H1 (cell line): ENCODE data around the gene PAFAH1B1. TPM values are rescaled to one million over a fixed set of nuclear protein-coding genes. Genes with fewer than 3 reads are reported as not detected.

ENCODE experiments used
- ATF3 ChIP-seq: IDR thresholded peaks from 2 replicates; pipeline ENCODE4 v1.6.1; 2011; ENCODE audit warnings: low read depth, mild to moderate bottlenecking, low read length; ENCODE audit not compliant: insufficient read depth
- CHD7 ChIP-seq: fragments of 300-600 bp; sonication (generic); IDR thresholded peaks from 2 replicates; pipeline ENCODE4 v1.7.1; 2012; ENCODE audit warnings: low read length, moderate library complexity, mild to moderate bottlenecking, inconsistent platforms; ENCODE audit not compliant: insufficient replicate concordance
- KDM1A ChIP-seq: fragments of 200-600, 300-600 bp; sonication (generic); IDR thresholded peaks from 2 replicates; pipeline ENCODE4 v1.7.1; 2016; ENCODE audit warnings: mild to moderate bottlenecking, low read length, borderline replicate concordance
- MAX ChIP-seq: IDR thresholded peaks from 2 replicates; pipeline ENCODE4 v1.6.1; 2012; ENCODE audit warnings: inconsistent platforms
- RBBP5 ChIP-seq: IDR thresholded peaks from 2 replicates; pipeline ENCODE4 v1.7.1; 2012; ENCODE audit warnings: low read depth, mild to moderate bottlenecking, inconsistent platforms, low read length, moderate library complexity, borderline replicate concordance
- SUZ12 ChIP-seq: fragments of 200-600 bp; sonication (generic); IDR thresholded peaks from 2 replicates; pipeline ENCODE4 v1.6.1; 2012; ENCODE audit warnings: mild to moderate bottlenecking, inconsistent platforms, low read length, moderate library complexity, mixed read lengths
- polyA plus RNA-seq, 7 experiments: library from polyadenylated mRNA; depleted of rRNA in 3 of 7; stranded (reverse) in 5 of 7; unstranded in 2 of 7; fragments of >200 nt in 5 of 7; fragments of 200-250 nt in 2 of 7; gene quantifications; 1 replicate in 5 of 7; 2 replicates in 1 of 7; 4 replicates in 1 of 7; pipeline versions ENCODE4 v1.2.1 to v1.2.3, GENCODE V29; 2011 to 2013; ENCODE audit warnings: missing spikeins in 2 of 7, mixed read lengths in 2 of 7
- total RNA-seq: library from RNA; stranded (reverse); fragmentation: NEBNext Ultra II Directional; extraction: Animal tissue kit (Norgen Biotek cat#: 25700); gene quantifications from 2 replicates; pipeline ENCODE4 v1.2.1, GENCODE V29; 2021

PAFAH1B1 gene
- total and polyA plus RNA-seq, 2 of the 8 experiments (the other 6 are each of a cell fraction or from before 2014, with no cell fraction given) = 42.0 to 152 TPM

- TF ChIP-seq CHD7 (no peak), MAX (no peak), KDM1A (no peak), RBBP5 (no peak), SUZ12 (no peak), ATF3 (no peak)
Measured at GRCh38 chr17:2609091-2609490, 15.6 kb downstream of the PAFAH1B1 start (continued).
